Prostate gland (tissue), 2 donors: ENCODE data around the gene KIF9. TPM values are rescaled to one million over a fixed set of nuclear protein-coding genes. Genes with fewer than 3 reads are reported as not detected.
"Not testable (repeated sequence)": the region's sequence is repeated elsewhere in the genome, so short reads cannot be mapped to it uniquely, and the experiment has no call there.

ENCODE experiments used
- DNase-seq: peaks from one replicate; pipeline ENCODE4 v3.0.0-alpha.2; 2019; ENCODE audit warnings: low spot score
- H3K27ac ChIP-seq, 2 donors: fragments of 200-600 bp; sonication (generic); 2 replicates each; pipeline ENCODE4 v1.5.1; 2017 to 2019
- H3K27me3 ChIP-seq: fragments of 200-600 bp; sonication (generic); replicated peaks from 2 replicates; pipeline ENCODE4 v1.5.1; 2019; ENCODE audit not compliant: insufficient read depth
- H3K36me3 ChIP-seq, 2 donors: fragments of 200-600 bp; sonication (generic); 1 replicate in 1 of 2; 2 replicates in 1 of 2; pipeline versions ENCODE4 v1.5.1 to v1.8.1; 2017 to 2019
- H3K4me1 ChIP-seq: fragments of 200-600 bp; sonication (generic); replicated peaks from 2 replicates; pipeline ENCODE4 v1.5.1; 2019
- H3K4me3 ChIP-seq, 2 donors: fragments of 200-600 bp; sonication (generic); 2 replicates each; pipeline ENCODE4 v1.5.1; 2017 to 2019
- H3K9me3 ChIP-seq: fragments of 200-600 bp; sonication (generic); 2 replicates; pipeline ENCODE4 v1.5.1; 2017
- CTCF ChIP-seq, 4 experiments: fragments of 200-600 bp in 2 of 4; fragments of 450-650 bp in 2 of 4; sonication (generic) in 2 of 4; IDR thresholded peaks; 1 replicate in 3 of 4; 2 replicates in 1 of 4; pipeline ENCODE4 v1.5.1; 2016 to 2019; ENCODE audit warnings: antibody characterized with exemption in 4 of 4, mild to moderate bottlenecking in 2 of 4, moderate library complexity in 2 of 4
- POLR2A ChIP-seq: fragments of 450-650 bp; IDR thresholded peaks from one replicate; pipeline ENCODE4 v1.6.1; 2016; ENCODE audit warnings: antibody characterized with exemption, mild to moderate bottlenecking
- POLR2AphosphoS5 ChIP-seq: sonication (generic); formaldehyde crosslinking; IDR thresholded peaks from one replicate; pipeline ENCODE4 v1.6.1; 2017; ENCODE audit warnings: antibody characterized with exemption
- WGBS: methylation state at CpG from one replicate; pipeline ENCODE4 v1.1.5; 2018; 5-methylcytosine and 5-hydroxymethylcytosine counted together
- intact Hi-C: fragments of 100-400 bp; cut with DNase I; formaldehyde crosslinking; loops from one replicate; pipeline ENCODE4 v1.14.2; 2022
- total RNA-seq, 2 donors: library from RNA; depleted of rRNA; stranded (reverse); fragments of >200 nt; gene quantifications; one replicate each; pipeline ENCODE4 v1.1.0, GENCODE V29; 2016

Gene KIF9
- total RNA-seq, 2 donors from 2014 or later: 14.3 to 17.5 TPM

- no peaks in the 10 kb centered on the region for H3K27me3 ChIP-seq
- H3K4me3 ChIP-seq: no peak overlapping the region
- WGBS: 89% methylated on average over 4 of the region's 4 CpGs
- H3K27ac ChIP-seq: no peak overlapping the region
- TF ChIP-seq POLR2AphosphoS5 (no peak), POLR2A (no peak), CTCF (IDR thresholded peaks at IDR 0.05) (no peak)
- no peaks in the 10 kb centered on the region for H3K4me1 ChIP-seq
- no peak for DNase-seq
- H3K9me3 ChIP-seq: no peaks in the 10 kb centered on the region
- intact Hi-C loops: no loop called here
- H3K36me3 ChIP-seq: no peaks in the 10 kb centered on the region
These were observed 22.0 kb downstream of the KIF9 start for GRCh38 chr3:47260605-47261004.

DNA sequence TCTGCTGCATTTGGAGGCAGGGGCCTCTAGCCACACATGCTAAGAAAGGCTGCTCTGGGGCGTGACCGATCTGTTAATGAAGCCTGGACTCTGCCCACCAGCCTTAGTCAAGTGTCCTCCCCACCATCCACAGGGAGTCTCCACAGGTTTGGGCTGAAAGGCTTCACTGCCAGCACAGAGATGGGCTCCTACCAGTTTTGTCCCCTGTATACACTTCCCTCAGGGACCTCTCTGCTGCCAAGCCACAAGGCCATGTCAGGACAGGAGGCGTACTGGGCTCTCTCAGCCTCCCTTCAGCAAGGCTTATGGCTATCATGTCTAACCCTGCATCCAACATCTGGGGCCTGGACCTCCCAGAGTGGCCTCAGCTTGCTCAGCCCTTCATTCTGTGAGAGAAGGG is 23.5 kb downstream of the KIF9 start:
- Histone ChIP-seq H3K4me1 (no peaks in the 10 kb centered on the region), H3K9me3 (no peaks in the 10 kb centered on the region), H3K36me3 (no peaks in the 10 kb centered on the region), H3K27ac (no peak overlapping the region), H3K4me3 (no peak overlapping the region), H3K27me3 (no peaks in the 10 kb centered on the region)
- TF ChIP-seq POLR2AphosphoS5 (no peak), CTCF (IDR thresholded peaks at IDR 0.05) (no peak), POLR2A (no peak)
- 89% methylated on average over 3 of the region's 3 CpGs for WGBS
- intact Hi-C loops: no loop called here
- no peak for DNase-seq

GRCh38 chr3:47256331-47256730 is 26.3 kb downstream of the KIF9 start:
- H3K4me1 ChIP-seq, H3K27ac ChIP-seq, DNase-seq, H3K4me3 ChIP-seq, H3K27me3 ChIP-seq, intact Hi-C loops, H3K36me3 ChIP-seq, H3K9me3 ChIP-seq: not testable (repeated sequence)
- 92% methylated on average over 8 of the region's 25 CpGs for WGBS

DNA sequence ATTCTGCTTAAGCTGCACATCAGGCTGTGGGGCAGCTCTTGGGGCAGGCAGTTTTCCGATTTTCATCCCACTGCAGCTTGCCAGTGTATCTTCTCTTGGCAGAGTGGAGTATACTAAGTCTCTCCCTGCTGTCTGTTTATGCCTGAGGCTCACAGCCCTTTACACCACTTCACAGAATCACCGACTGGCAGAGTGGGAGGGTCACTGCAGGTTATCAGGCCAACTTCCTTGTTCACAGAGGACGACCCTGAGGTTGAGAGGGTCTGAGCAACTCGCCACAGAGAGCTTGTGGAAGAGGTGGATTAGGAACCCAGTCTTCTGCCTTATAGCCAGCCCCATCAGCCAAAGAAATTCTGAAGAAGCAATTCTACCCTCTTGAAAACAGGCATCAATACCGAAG is 30.9 kb downstream of the KIF9 start:
- no peaks in the 10 kb centered on the region for H3K27me3 ChIP-seq
- no peaks in the 10 kb centered on the region for H3K9me3 ChIP-seq
- H3K36me3 ChIP-seq: no peaks in the 10 kb centered on the region
- no peak overlapping the region for H3K27ac ChIP-seq
- 65% methylated on average over 5 of the region's 5 CpGs for WGBS
- TF ChIP-seq CTCF (IDR thresholded peaks at IDR 0.05): no peak
- no peak for TF ChIP-seq POLR2AphosphoS5
- TF ChIP-seq POLR2A: no peak
- H3K4me1 ChIP-seq: no peaks in the 10 kb centered on the region
- no peak for DNase-seq
- no peak overlapping the region for H3K4me3 ChIP-seq
- intact Hi-C loops: no loop called here

DNA sequence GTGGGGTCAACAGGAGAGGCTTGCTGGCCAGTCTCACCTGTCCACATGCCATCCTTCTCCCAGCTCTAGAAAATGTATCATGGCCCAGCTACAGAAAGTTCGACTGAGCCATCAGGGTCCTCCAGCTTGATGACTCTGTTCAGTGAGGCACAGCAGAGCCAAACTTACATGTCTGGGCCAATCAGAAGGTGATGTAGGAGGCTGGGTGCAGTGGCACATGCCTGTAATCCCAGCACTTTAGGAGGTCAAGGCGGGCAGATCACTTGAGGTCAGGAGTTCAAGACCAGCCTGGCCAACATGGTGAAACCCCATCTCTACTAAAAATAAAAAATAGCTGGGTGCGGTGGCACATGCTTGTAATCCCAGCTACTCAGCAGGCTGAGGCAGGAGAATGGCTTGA is 31.5 kb downstream of the KIF9 start:
- intact Hi-C loops, DNase-seq, H3K9me3 ChIP-seq, H3K4me1 ChIP-seq, H3K27me3 ChIP-seq, H3K36me3 ChIP-seq, H3K4me3 ChIP-seq, H3K27ac ChIP-seq: not testable (repeated sequence)
- WGBS: 64% methylated on average over 3 of the region's 3 CpGs

- DNase-seq: peak; percentile 14
- no peaks in the 10 kb centered on the region for H3K4me1 ChIP-seq
- H3K36me3 ChIP-seq: no peaks in the 10 kb centered on the region
- intact Hi-C loops: no loop called here
- 76% methylated on average over 7 of the region's 7 CpGs for WGBS
- no peak for TF ChIP-seq POLR2A
- peak in 3 of 4 experiments; percentile 22 to 38 (median 34) for TF ChIP-seq CTCF (IDR thresholded peaks at IDR 0.05)
- TF ChIP-seq POLR2AphosphoS5: no peak
- H3K27me3 ChIP-seq: no peaks in the 10 kb centered on the region
- H3K27ac ChIP-seq: no peak overlapping the region
- no peak overlapping the region for H3K4me3 ChIP-seq
- H3K9me3 ChIP-seq: no peaks in the 10 kb centered on the region
These were observed 32.1 kb downstream of the KIF9 start for GRCh38 chr3:47250309-47251060.
